KMS-11 (cell line): ENCODE measurements around the gene KRT1.

ENCODE experiments used
- H2AFZ ChIP-seq: fragments of 200-600 bp; sonication (generic); 2 replicates; pipeline ENCODE4 v1.6.1; 2016; ENCODE audit warnings: antibody characterized with exemption, mixed run types, low read depth
- H3K27ac ChIP-seq: fragments of 200-600 bp; sonication (generic); 2 replicates; pipeline ENCODE4 v1.6.1; 2016; ENCODE audit warnings: mild to moderate bottlenecking, mixed run types
- H3K27me3 ChIP-seq: fragments of 200-600 bp; sonication (generic); 2 replicates; pipeline ENCODE4 v1.6.1; 2017; ENCODE audit warnings: mild to moderate bottlenecking, low read depth, mixed run types, moderate library complexity; ENCODE audit not compliant: insufficient read depth
- H3K36me3 ChIP-seq: fragments of 200-600 bp; sonication (generic); 2 replicates; pipeline ENCODE4 v1.6.1; 2017; ENCODE audit warnings: mild to moderate bottlenecking, mixed run types; ENCODE audit not compliant: insufficient read depth
- H3K4me1 ChIP-seq: fragments of 200-600 bp; sonication (generic); 2 replicates; pipeline ENCODE4 v1.6.1; 2016; ENCODE audit warnings: mild to moderate bottlenecking, low read depth, mixed run types; ENCODE audit not compliant: poor library complexity, severe bottlenecking
- H3K4me2 ChIP-seq: fragments of 200-600 bp; sonication (generic); 2 replicates; pipeline ENCODE4 v1.7.0; 2016; ENCODE audit warnings: mild to moderate bottlenecking, mixed run types
- H3K4me3 ChIP-seq: fragments of 200-600 bp; sonication (generic); IDR thresholded peaks from 2 replicates; pipeline ENCODE4 v1.6.1; 2017; ENCODE audit warnings: low read depth, low read length, mixed read lengths; ENCODE audit not compliant: insufficient read depth
- H3K79me2 ChIP-seq: fragments of 200-600 bp; sonication (generic); 2 replicates; pipeline ENCODE4 v1.6.1; 2016; ENCODE audit warnings: low read depth, mixed run types; ENCODE audit not compliant: insufficient read depth
- H3K9ac ChIP-seq: fragments of 200-600 bp; sonication (generic); 2 replicates; pipeline ENCODE4 v1.6.1; 2016; ENCODE audit warnings: mild to moderate bottlenecking, mixed run types
- H4K20me1 ChIP-seq: fragments of 200-600 bp; sonication (generic); 2 replicates; pipeline ENCODE4 v1.6.1; 2016; ENCODE audit warnings: mild to moderate bottlenecking, mixed run types; ENCODE audit not compliant: insufficient read depth
- TF ChIP-seq, protein P1 (sequence below): fragments of 200-600 bp; sonication (generic); conservative IDR thresholded peaks from 2 replicates; pipeline ENCODE4 v1.6.1; 2017; ENCODE audit warnings: low read depth, mild to moderate bottlenecking, antibody characterized with exemption, low read length, moderate library complexity, mixed read lengths

Gene KRT1

DNA sequence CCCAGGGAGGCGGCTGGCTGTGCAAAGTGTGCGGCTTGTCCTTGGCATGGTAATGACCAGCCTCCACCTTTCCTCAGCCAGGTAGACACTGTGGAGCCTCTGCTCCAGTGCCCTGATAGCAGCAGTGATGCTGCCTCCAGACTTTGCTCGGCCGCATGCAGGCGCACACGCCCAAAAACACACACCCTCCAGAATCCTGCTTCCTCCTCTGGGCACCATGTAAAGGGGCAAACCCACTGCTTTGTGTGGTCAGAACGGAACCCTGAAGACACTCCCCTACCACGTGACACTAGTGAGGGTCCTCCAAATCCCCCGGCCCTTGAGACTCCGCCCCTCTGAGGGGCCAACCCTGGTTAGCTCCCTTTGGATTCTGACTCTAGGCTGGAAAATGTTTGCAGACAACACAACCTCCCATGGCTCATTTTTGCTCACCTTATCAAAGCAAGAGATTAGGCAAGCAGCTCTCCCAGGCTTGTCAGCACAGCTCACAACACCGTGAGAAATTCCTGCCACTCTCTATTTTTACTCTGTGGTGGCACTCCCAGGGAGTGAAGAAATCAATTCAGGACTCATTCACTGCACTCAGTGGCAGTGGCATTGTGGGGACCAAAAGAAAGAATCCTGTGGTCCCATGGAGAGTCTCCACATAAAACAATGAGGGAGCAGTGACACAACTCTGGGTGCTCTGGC lies 18.6 kb upstream of the KRT1 start:
- H3K27ac ChIP-seq: no peak overlapping the region

GRCh38 chr12:52697058-52697582 lies 16.9 kb upstream of the KRT1 start:
- H3K4me3 ChIP-seq: no peak overlapping the region
- H4K20me1 ChIP-seq: no peaks in the 10 kb centered on the region
- no peak overlapping the region for H3K9ac ChIP-seq
- TF ChIP-seq, protein P1, sequence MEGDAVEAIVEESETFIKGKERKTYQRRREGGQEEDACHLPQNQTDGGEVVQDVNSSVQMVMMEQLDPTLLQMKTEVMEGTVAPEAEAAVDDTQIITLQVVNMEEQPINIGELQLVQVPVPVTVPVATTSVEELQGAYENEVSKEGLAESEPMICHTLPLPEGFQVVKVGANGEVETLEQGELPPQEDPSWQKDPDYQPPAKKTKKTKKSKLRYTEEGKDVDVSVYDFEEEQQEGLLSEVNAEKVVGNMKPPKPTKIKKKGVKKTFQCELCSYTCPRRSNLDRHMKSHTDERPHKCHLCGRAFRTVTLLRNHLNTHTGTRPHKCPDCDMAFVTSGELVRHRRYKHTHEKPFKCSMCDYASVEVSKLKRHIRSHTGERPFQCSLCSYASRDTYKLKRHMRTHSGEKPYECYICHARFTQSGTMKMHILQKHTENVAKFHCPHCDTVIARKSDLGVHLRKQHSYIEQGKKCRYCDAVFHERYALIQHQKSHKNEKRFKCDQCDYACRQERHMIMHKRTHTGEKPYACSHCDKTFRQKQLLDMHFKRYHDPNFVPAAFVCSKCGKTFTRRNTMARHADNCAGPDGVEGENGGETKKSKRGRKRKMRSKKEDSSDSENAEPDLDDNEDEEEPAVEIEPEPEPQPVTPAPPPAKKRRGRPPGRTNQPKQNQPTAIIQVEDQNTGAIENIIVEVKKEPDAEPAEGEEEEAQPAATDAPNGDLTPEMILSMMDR: no peak
- no peak overlapping the region for H3K4me2 ChIP-seq
- H3K27me3 ChIP-seq: peaks cover 55% of the 10 kb centered on the region
- H3K79me2 ChIP-seq: no peaks in the 10 kb centered on the region
- H3K36me3 ChIP-seq: no peaks in the 10 kb centered on the region
- H2AFZ ChIP-seq: no peak overlapping the region
- no peak overlapping the region for H3K27ac ChIP-seq
- H3K4me1 ChIP-seq: no peaks in the 10 kb centered on the region

More for the DNA sequence above, 18.6 kb upstream of the KRT1 start:
- Histone ChIP-seq H3K9ac (no peak overlapping the region), H3K4me2 (no peak overlapping the region), H2AFZ (no peak overlapping the region), H3K4me3 (no peak overlapping the region), H4K20me1 (no peaks in the 10 kb centered on the region), H3K79me2 (no peaks in the 10 kb centered on the region), H3K36me3 (no peaks in the 10 kb centered on the region), H3K27me3 (peaks cover 42% of the 10 kb centered on the region), H3K4me1 (no peaks in the 10 kb centered on the region)
- TF ChIP-seq, protein P1: no peak

DNA sequence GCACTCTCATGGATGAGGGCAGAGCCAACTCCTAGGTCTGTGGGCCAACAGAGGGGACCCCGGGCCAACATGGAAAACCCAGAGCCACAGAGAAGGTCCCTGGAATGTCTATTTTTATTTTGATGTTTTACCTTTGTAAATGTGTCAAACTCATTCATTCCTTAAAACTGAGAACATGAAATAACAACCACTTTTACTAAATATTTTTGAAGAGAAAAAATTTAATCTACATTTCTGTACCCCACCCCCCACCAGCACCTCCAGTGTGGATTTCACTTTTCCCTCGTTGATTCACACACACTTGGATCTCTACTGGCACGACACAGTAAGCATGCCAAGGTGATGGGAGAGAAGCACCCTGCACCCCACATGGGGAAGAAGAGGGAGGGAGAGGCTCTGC lies 16.4 kb upstream of the KRT1 start:
- Histone ChIP-seq H3K4me1 (no peaks in the 10 kb centered on the region), H3K4me3 (no peak overlapping the region), H2AFZ (no peak overlapping the region), H3K27ac (no peak overlapping the region), H3K4me2 (no peak overlapping the region), H3K9ac (no peak overlapping the region), H4K20me1 (no peaks in the 10 kb centered on the region), H3K79me2 (no peaks in the 10 kb centered on the region), H3K27me3 (peaks cover 60% of the 10 kb centered on the region), H3K36me3 (no peaks in the 10 kb centered on the region)
- TF ChIP-seq, protein P1: no peak

- no peak overlapping the region for H3K4me2 ChIP-seq
- H3K27me3 ChIP-seq: peaks cover 70% of the 10 kb centered on the region
- no peak overlapping the region for H3K27ac ChIP-seq
- TF ChIP-seq, protein P1: no peak
- H4K20me1 ChIP-seq: no peaks in the 10 kb centered on the region
- no peak overlapping the region for H2AFZ ChIP-seq
- H3K79me2 ChIP-seq: no peaks in the 10 kb centered on the region
- no peak overlapping the region for H3K9ac ChIP-seq
- H3K4me3 ChIP-seq: no peak overlapping the region
- H3K36me3 ChIP-seq: no peaks in the 10 kb centered on the region
- H3K4me1 ChIP-seq: no peaks in the 10 kb centered on the region
Observed at GRCh38 chr12:52695039-52695438, 14.8 kb upstream of the KRT1 start.
